ENCODE results near the gene SMIM27. TPM values are rescaled to one million over a fixed set of nuclear protein-coding genes. Genes with fewer than 3 reads are reported as not detected.

SMIM27 gene
- total RNA-seq, result 10 to 100 TPM in 1 of 4 donors, 1 to 10 TPM in 3; 4.1 to 10.9 (median 4.6) TPM

- TF ChIP-seq CTCF (IDR thresholded peaks at IDR 0.05; ENCODE audit: low read depth), result no peak
These were observed at the start of gene SMIM27, which contains the start of gene TOPORS for GRCh38 chr9:32552172-32552872. Gene SMIM27 (plus strand): TSS chr9:32552327. CDS start chr9:32552435, 108 bp downstream. Gene TOPORS (minus strand): TSS chr9:32552586. CDS start chr9:32552436, 150 bp downstream.

DNA sequence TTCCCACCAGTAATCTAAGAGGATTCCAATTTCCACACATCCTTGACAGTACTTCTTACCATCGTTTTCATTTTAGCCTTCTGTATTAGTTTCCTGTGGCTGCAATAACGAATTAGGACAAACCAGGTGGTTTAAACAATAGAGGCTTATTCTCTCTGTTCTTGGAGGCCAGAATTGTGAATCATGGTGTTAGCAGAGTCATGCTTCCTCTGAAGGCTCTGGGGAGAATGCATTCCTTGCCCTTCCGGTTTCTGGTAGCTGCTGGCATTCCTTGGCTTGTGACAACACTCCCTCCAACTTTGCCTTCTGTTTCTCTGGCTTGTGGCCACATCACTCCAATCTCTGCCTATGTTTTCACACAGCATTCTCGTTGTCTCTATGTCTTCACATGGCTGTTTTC lies 49.7 kb upstream of the SMIM27 start:
- TF ChIP-seq CTCF (IDR thresholded peaks at IDR 0.05; ENCODE audit: low read depth), result no peak

- no peak for TF ChIP-seq CTCF (IDR thresholded peaks at IDR 0.05; ENCODE audit: low read depth)
These were observed 49.1 kb upstream of the SMIM27 start for GRCh38 chr9:32503008-32503407.

GRCh38 chr9:32508728-32509127 lies 43.4 kb upstream of the SMIM27 start:
- no peak for TF ChIP-seq CTCF (IDR thresholded peaks at IDR 0.05; ENCODE audit: low read depth)

- no peak for TF ChIP-seq CTCF (IDR thresholded peaks at IDR 0.05; ENCODE audit: low read depth)
These were observed 35.9 kb upstream of the SMIM27 start for GRCh38 chr9:32516241-32516640.

- no peak for TF ChIP-seq CTCF (IDR thresholded peaks at IDR 0.05; ENCODE audit: low read depth)
These were observed 33.9 kb upstream of the SMIM27 start for GRCh38 chr9:32518276-32518675.

GRCh38 chr9:32523910-32524309 lies 28.2 kb upstream of the SMIM27 start:
- no peak for TF ChIP-seq CTCF (IDR thresholded peaks at IDR 0.05; ENCODE audit: low read depth)
